Measurements from ENCODE around the gene CPEB4. TPM values are rescaled to one million over a fixed set of nuclear protein-coding genes. Genes with fewer than 3 reads are reported as not detected.

The CPEB4 gene
- total and polyA plus RNA-seq, 12 donors: 34.4 to 381 (median 149) TPM

- Histone ChIP-seq H3K27ac (peak overlapping the region in 1 of 5 donors; percentile 85), H3K4me1 (replicated peaks in 1 of 2) (peaks cover 59 to 90% of the 10 kb centered on the region in 2 donors), H3K9me3 (replicated peaks in 1 of 3) (no peaks in the 10 kb centered on the region), H3K4me3 (no peak overlapping the region), H3K36me3 (replicated peaks in 1 of 2) (peaks cover 0 to 36% of the 10 kb centered on the region in 2 donors), H3K27me3 (no peaks in the 10 kb centered on the region)
- TF ChIP-seq POLR2A (IDR thresholded peaks at IDR 0.05): no peak
- no peak for TF ChIP-seq CTCF (IDR thresholded peaks at IDR 0.05)
- intact Hi-C loops (cut with DNase I): no loop called here
- DNase-seq: no peak
Measured at GRCh38 chr5:173911623-173912022, 23.5 kb downstream of the CPEB4 start.

- WGBS, 4 donors: 26 to 37% (median 33%) methylated on average over 4 of the region's 4 CpGs
- Histone ChIP-seq H3K9me3 (replicated peaks in 1 of 3) (no peaks in the 10 kb centered on the region), H3K27ac (peak overlapping the region; percentile 49 to 85 (median 64)), H3K27me3 (no peaks in the 10 kb centered on the region), H3K36me3 (replicated peaks in 1 of 2) (peaks cover 0 to 36% of the 10 kb centered on the region in 2 donors), H3K4me3 (no peak overlapping the region), H3K4me1 (replicated peaks in 1 of 2) (peaks cover 50 to 89% of the 10 kb centered on the region in 2 donors)
- intact Hi-C loops (cut with DNase I): no loop called here
- TF ChIP-seq CTCF (IDR thresholded peaks at IDR 0.05): no peak
- TF ChIP-seq POLR2A (IDR thresholded peaks at IDR 0.05): peak in 1 of 2 donors; percentile 33
- no peak for DNase-seq
Measured at GRCh38 chr5:173913686-173914321, 25.7 kb downstream of the CPEB4 start.

- Histone ChIP-seq H3K27ac (peak overlapping the region; percentile 22 to 85 (median 72)), H3K36me3 (replicated peaks in 1 of 2) (peaks cover 0 to 31% of the 10 kb centered on the region in 2 donors), H3K4me1 (replicated peaks in 1 of 2) (peaks cover 61 to 89% of the 10 kb centered on the region in 2 donors), H3K4me3 (peak overlapping the region in 1 of 4 donors; percentile 21), H3K9me3 (replicated peaks in 1 of 3) (no peaks in the 10 kb centered on the region), H3K27me3 (no peaks in the 10 kb centered on the region)
- DNase-seq: no peak
- intact Hi-C loops (cut with DNase I): no loop called here
- TF ChIP-seq CTCF (IDR thresholded peaks at IDR 0.05): no peak
- TF ChIP-seq POLR2A (IDR thresholded peaks at IDR 0.05): peak in 1 of 2 donors; percentile 45
- 42 to 50% (median 47%) methylated on average over 7 of the region's 7 CpGs for WGBS, 4 donors
Measured at GRCh38 chr5:173915310-173916014, 27.3 kb downstream of the CPEB4 start.

GRCh38 chr5:173916233-173916632 is 28.1 kb downstream of the CPEB4 start:
- WGBS, 4 donors: 40 to 59% (median 53%) methylated on average over 3 of the region's 3 CpGs
- Histone ChIP-seq H3K27ac (peak overlapping the region in 3 of 5 donors; percentile 6 to 87 (median 85)), H3K4me3 (no peak overlapping the region), H3K27me3 (no peaks in the 10 kb centered on the region), H3K4me1 (replicated peaks in 1 of 2) (peaks cover 67 to 95% of the 10 kb centered on the region in 2 donors), H3K9me3 (replicated peaks in 1 of 3) (no peaks in the 10 kb centered on the region), H3K36me3 (replicated peaks in 1 of 2) (peaks cover 0 to 25% of the 10 kb centered on the region in 2 donors)
- DNase-seq: no peak
- no peak for TF ChIP-seq CTCF (IDR thresholded peaks at IDR 0.05)
- TF ChIP-seq POLR2A (IDR thresholded peaks at IDR 0.05): no peak
- intact Hi-C loops (cut with DNase I): no loop called here

All from adrenal gland (tissue), 12 donors.